Mesendoderm (in vitro differentiated cells): ENCODE results near the gene MCF2L2.
"Not testable (repeated sequence)": the region's sequence is repeated elsewhere in the genome, so short reads cannot be mapped to it uniquely, and the experiment has no call there.

ENCODE experiments used
- DNase-seq: peaks from one replicate; pipeline ENCODE4 v3.0.0; 2013
- H2AK5ac ChIP-seq: 2 replicates; pipeline ENCODE4 v1.6.1; 2013; ENCODE audit warnings: low read length, inconsistent platforms
- H2BK120ac ChIP-seq: 2 replicates; pipeline ENCODE4 v1.6.1; 2013; ENCODE audit warnings: low read depth, mild to moderate bottlenecking, low read length, moderate library complexity, mixed read lengths
- H2BK15ac ChIP-seq: replicated peaks from 2 replicates; pipeline ENCODE4 v1.6.1; 2013; ENCODE audit warnings: low read depth, mild to moderate bottlenecking, moderate library complexity
- H2BK5ac ChIP-seq: 2 replicates; pipeline ENCODE4 v1.6.1; 2013; ENCODE audit warnings: low read length, inconsistent platforms
- H3K18ac ChIP-seq: 2 replicates; pipeline ENCODE4 v1.6.1; 2013; ENCODE audit warnings: mild to moderate bottlenecking, low read length, mixed read lengths
- H3K23ac ChIP-seq: one replicate; pipeline ENCODE4 v1.6.1; 2013; ENCODE audit warnings: low read length
- H3K27ac ChIP-seq: 2 replicates; pipeline ENCODE4 v1.5.1; 2013; ENCODE audit warnings: low read depth, mild to moderate bottlenecking, inconsistent platforms, low read length, moderate library complexity
- H3K27me3 ChIP-seq: 2 replicates; pipeline ENCODE4 v1.6.1; 2013; ENCODE audit warnings: low read length, control low read depth, mild to moderate bottlenecking, inconsistent platforms; ENCODE audit not compliant: insufficient read depth, poor library complexity
- H3K36me3 ChIP-seq: 2 replicates; pipeline ENCODE4 v1.6.1; 2013; ENCODE audit warnings: low read length, inconsistent platforms; ENCODE audit not compliant: control insufficient read depth, insufficient read depth
- H3K4ac ChIP-seq: one replicate; pipeline ENCODE4 v1.6.1; 2013; ENCODE audit warnings: low read depth, mild to moderate bottlenecking, low read length, moderate library complexity
- H3K4me1 ChIP-seq: 2 replicates; pipeline ENCODE4 v1.6.1; 2013; ENCODE audit warnings: low read depth, low read length, inconsistent platforms; ENCODE audit not compliant: control insufficient read depth
- H3K4me2 ChIP-seq: 2 replicates; pipeline ENCODE4 v1.6.1; 2013; ENCODE audit warnings: low read length
- H3K4me3 ChIP-seq: 2 replicates; pipeline ENCODE4 v1.5.1; 2013; ENCODE audit warnings: mild to moderate bottlenecking, low read length
- H3K56ac ChIP-seq: one replicate; pipeline ENCODE4 v1.6.1; 2013; ENCODE audit warnings: low read length
- H3K79me1 ChIP-seq: 2 replicates; pipeline ENCODE4 v1.6.1; 2013; ENCODE audit warnings: low read length, inconsistent platforms
- H3K79me2 ChIP-seq: 2 replicates; pipeline ENCODE4 v1.6.1; 2013; ENCODE audit warnings: mild to moderate bottlenecking, low read length; ENCODE audit not compliant: control insufficient read depth, insufficient read depth
- H3K9ac ChIP-seq: 2 replicates; pipeline ENCODE4 v1.6.1; 2013; ENCODE audit warnings: low read length, inconsistent platforms
- H4K5ac ChIP-seq: one replicate; pipeline ENCODE4 v1.6.1; 2013; ENCODE audit warnings: low read length
- H4K8ac ChIP-seq: one replicate; pipeline ENCODE4 v1.6.1; 2013; ENCODE audit warnings: low read depth, mild to moderate bottlenecking, control low read depth, low read length, moderate library complexity
- WGBS: extraction: QIAGEN DNeasy Blood & Tissue Kit; methylation state at CpG from one replicate; pipeline ENCODE4 v1.1.7; 2013; ENCODE audit warnings: low lambda C conversion rate, missing lambda C conversion rate; ENCODE audit not compliant: insufficient coverage; ENCODE audit errors: extremely low coverage; 5-methylcytosine and 5-hydroxymethylcytosine counted together

The MCF2L2 gene

GRCh38 chr3:183472155-183472554 is 43.7 kb upstream of the MCF2L2 start:
- Histone ChIP-seq H3K79me2 (no peaks in the 10 kb centered on the region), H3K79me1 (no peaks in the 10 kb centered on the region), H3K4me3 (no peak overlapping the region), H4K5ac (no peak overlapping the region), H2BK120ac (no peak overlapping the region), H3K27ac (no peak overlapping the region), H2BK5ac (no peak overlapping the region), H3K4me1 (no peaks in the 10 kb centered on the region), H3K4ac (no peak overlapping the region), H4K8ac (no peak overlapping the region), H2AK5ac (no peak overlapping the region), H3K36me3 (no peaks in the 10 kb centered on the region), H3K9ac (no peak overlapping the region), H2BK15ac (no peak overlapping the region), H3K18ac (no peak overlapping the region), H3K4me2 (no peak overlapping the region), H3K27me3 (no peaks in the 10 kb centered on the region), H3K56ac (no peak overlapping the region), H3K23ac (no peak overlapping the region)
- DNase-seq, result no peak
- WGBS, result no CpG with 5 or more reads among the region's 6 CpGs

DNA sequence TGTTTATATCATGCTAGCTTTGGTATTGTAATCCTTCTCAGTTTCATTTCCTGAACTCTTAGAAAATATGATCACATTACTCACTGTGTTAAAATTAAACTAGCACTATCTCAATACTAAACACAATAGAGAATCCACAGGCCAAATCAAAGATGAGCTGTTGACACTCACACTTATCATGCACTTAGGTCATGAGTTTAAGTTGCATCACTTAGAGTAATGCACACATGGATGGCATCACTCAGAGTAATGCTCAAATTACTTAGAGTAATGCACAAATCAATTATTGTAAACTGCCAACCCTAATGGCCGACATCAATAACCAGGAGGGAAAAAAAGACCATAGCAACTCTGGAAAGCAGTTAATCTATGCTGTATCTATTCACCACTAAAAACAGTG is 40.0 kb upstream of the MCF2L2 start:
- no peak overlapping the region for H3K4ac ChIP-seq
- no peak overlapping the region for H4K8ac ChIP-seq
- no peak overlapping the region for H3K9ac ChIP-seq
- no peak overlapping the region for H3K18ac ChIP-seq
- H3K27me3 ChIP-seq, result no peaks in the 10 kb centered on the region
- no peak overlapping the region for H3K23ac ChIP-seq
- H2BK15ac ChIP-seq, result no peak overlapping the region
- H2BK5ac ChIP-seq, result no peak overlapping the region
- H3K27ac ChIP-seq, result no peak overlapping the region
- DNase-seq, result no peak
- H2AK5ac ChIP-seq, result no peak overlapping the region
- H3K79me2 ChIP-seq, result no peaks in the 10 kb centered on the region
- no peak overlapping the region for H4K5ac ChIP-seq
- H3K4me1 ChIP-seq, result no peaks in the 10 kb centered on the region
- no peak overlapping the region for H3K4me3 ChIP-seq
- no CpG with 5 or more reads among the region's 1 CpG for WGBS
- H3K79me1 ChIP-seq, result no peaks in the 10 kb centered on the region
- H2BK120ac ChIP-seq, result no peak overlapping the region
- H3K56ac ChIP-seq, result no peak overlapping the region
- no peaks in the 10 kb centered on the region for H3K36me3 ChIP-seq
- no peak overlapping the region for H3K4me2 ChIP-seq

- Histone ChIP-seq H3K4me1 (no peaks in the 10 kb centered on the region), H2AK5ac (no peak overlapping the region), H2BK15ac (no peak overlapping the region), H3K79me1 (no peaks in the 10 kb centered on the region), H2BK5ac (no peak overlapping the region), H3K36me3 (no peaks in the 10 kb centered on the region), H3K27ac (no peak overlapping the region), H3K23ac (no peak overlapping the region), H4K8ac (no peak overlapping the region), H3K18ac (no peak overlapping the region), H3K79me2 (no peaks in the 10 kb centered on the region), H3K4me3 (no peak overlapping the region), H3K56ac (no peak overlapping the region), H3K9ac (no peak overlapping the region), H3K27me3 (no peaks in the 10 kb centered on the region), H4K5ac (no peak overlapping the region), H3K4ac (no peak overlapping the region), H2BK120ac (no peak overlapping the region), H3K4me2 (no peak overlapping the region)
- WGBS, result no CpG with 5 or more reads among the region's 3 CpGs
- no peak for DNase-seq
Observed at GRCh38 chr3:183466575-183466974, 38.2 kb upstream of the MCF2L2 start.

DNA sequence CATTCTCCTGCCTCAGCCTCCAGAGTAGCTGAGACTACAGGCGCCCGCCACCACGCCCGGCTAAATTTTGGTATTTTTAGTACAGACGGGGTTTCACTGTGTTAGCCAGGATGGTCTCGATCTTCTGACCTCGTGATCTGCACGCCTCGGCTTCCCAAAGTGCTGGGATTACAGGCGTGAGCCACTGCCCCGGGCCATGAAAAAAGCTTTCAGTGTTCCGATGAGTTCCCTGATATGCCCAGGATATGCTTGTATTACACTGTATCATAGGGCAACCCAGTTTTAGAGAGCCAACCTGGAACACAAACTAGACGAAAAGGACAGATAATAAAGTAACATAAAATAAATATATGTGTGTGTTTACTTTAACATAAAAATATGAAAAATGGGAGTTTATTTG is 37.3 kb upstream of the MCF2L2 start:
- not testable (repeated sequence) for H2BK15ac ChIP-seq, H3K4me2 ChIP-seq, H3K4ac ChIP-seq, H3K4me1 ChIP-seq, H4K8ac ChIP-seq, H3K27me3 ChIP-seq, H3K79me1 ChIP-seq, H3K27ac ChIP-seq, H3K9ac ChIP-seq, DNase-seq, H3K56ac ChIP-seq, H2AK5ac ChIP-seq, H4K5ac ChIP-seq, H3K36me3 ChIP-seq, H3K4me3 ChIP-seq, H3K79me2 ChIP-seq, H3K18ac ChIP-seq, H3K23ac ChIP-seq, H2BK5ac ChIP-seq, H2BK120ac ChIP-seq
- no CpG with 5 or more reads among the region's 13 CpGs for WGBS

DNA sequence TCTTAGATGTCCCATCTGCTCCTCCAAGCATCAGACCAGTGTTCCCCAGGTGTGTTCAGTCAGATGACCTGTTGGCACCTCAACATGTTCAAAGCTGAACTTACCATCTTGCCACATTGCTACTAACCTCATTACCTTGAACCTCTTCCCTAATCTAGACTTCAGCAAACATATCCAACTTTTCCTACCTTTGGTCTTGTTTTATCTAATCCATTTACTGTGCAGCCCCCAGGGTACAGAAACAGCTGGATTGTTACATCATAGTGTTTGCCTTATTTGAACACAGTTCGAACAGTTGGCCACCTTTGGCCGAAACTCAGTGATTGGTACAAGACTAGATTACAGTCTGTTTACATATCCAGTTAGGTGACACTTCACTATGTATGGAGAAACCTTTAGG is 36.1 kb upstream of the MCF2L2 start:
- Histone ChIP-seq H3K36me3 (no peaks in the 10 kb centered on the region), H3K4me2 (no peak overlapping the region), H2AK5ac (no peak overlapping the region), H2BK120ac (no peak overlapping the region), H3K4ac (no peak overlapping the region), H2BK5ac (no peak overlapping the region), H3K23ac (peak overlapping the region; percentile 53), H3K79me2 (no peaks in the 10 kb centered on the region), H3K4me3 (no peak overlapping the region), H3K18ac (no peak overlapping the region), H2BK15ac (no peak overlapping the region), H3K4me1 (no peaks in the 10 kb centered on the region), H3K79me1 (no peaks in the 10 kb centered on the region), H4K8ac (no peak overlapping the region), H3K27me3 (no peaks in the 10 kb centered on the region), H3K27ac (no peak overlapping the region), H4K5ac (no peak overlapping the region), H3K9ac (no peak overlapping the region), H3K56ac (no peak overlapping the region)
- no CpG with 5 or more reads among the region's 2 CpGs for WGBS
- DNase-seq, result no peak
